Kidney (tissue), 14 donors: ENCODE data around the gene TXNDC11. TPM values are rescaled to one million over a fixed set of nuclear protein-coding genes. Genes with fewer than 3 reads are reported as not detected.

Experiments
- DNase-seq, 5 donors: peaks; one replicate each; pipeline ENCODE4 v3.0.0-alpha.2; 2013 to 2020
- FAIRE-seq: peaks from 2 replicates; lab custom pipeline; 2012; peaks lifted over from hg19 to GRCh38; lab: Jason Lieb, UNC
- H3K27ac ChIP-seq, 2 donors: one replicate each; pipeline ENCODE4 v1.7.0; 2013; ENCODE audit warnings: low read depth in 2 of 2, low read length in 2 of 2, inconsistent platforms in 1 of 2
- H3K27me3 ChIP-seq: one replicate; pipeline ENCODE4 v1.7.1; 2013; ENCODE audit warnings: low read length, inconsistent platforms; ENCODE audit not compliant: control insufficient read depth, insufficient read depth
- H3K36me3 ChIP-seq, 3 donors: one replicate each; pipeline versions ENCODE4 v1.7.0 to v1.7.1; 2013; ENCODE audit warnings: low read length in 3 of 3, control low read depth in 1 of 3, inconsistent platforms in 1 of 3; ENCODE audit not compliant: insufficient read depth in 3 of 3, control insufficient read depth in 2 of 3
- H3K4me1 ChIP-seq, 3 donors: one replicate each; pipeline versions ENCODE4 v1.7.0 to v1.7.1; 2013; ENCODE audit warnings: low read length in 3 of 3, inconsistent platforms in 1 of 3, low read depth in 1 of 3; ENCODE audit not compliant: control insufficient read depth in 2 of 3, insufficient read depth in 2 of 3
- H3K4me3 ChIP-seq, 3 donors: one replicate each; pipeline versions ENCODE4 v1.7.0 to v1.8.1; 2013; ENCODE audit warnings: low read length in 3 of 3, control low read depth in 1 of 3, inconsistent platforms in 1 of 3
- H3K9ac ChIP-seq, 3 donors: one replicate each; pipeline versions ENCODE4 v1.7.0 to v1.7.1; 2013; ENCODE audit warnings: low read length in 3 of 3, control low read depth in 1 of 3, inconsistent platforms in 1 of 3
- H3K9me3 ChIP-seq, 3 donors: one replicate each; pipeline versions ENCODE4 v1.7.0 to v1.7.1; 2013; ENCODE audit warnings: low read length in 3 of 3, control low read depth in 1 of 3, inconsistent platforms in 1 of 3; ENCODE audit not compliant: control insufficient read depth in 2 of 3, insufficient read depth in 1 of 3
- intact Hi-C: fragments of 100-400 bp; cut with DNase I; formaldehyde crosslinking; loops from one replicate; pipeline ENCODE4 v1.11.1; 2022
- polyA plus RNA-seq: library from polyadenylated mRNA; stranded (reverse); fragments of 350-450 nt; fragmentation: Illumina TruSeq; extraction: RNeasy Lipid Tissue Mini Kit (QIAGEN cat#74804); gene quantifications from one replicate; pipeline ENCODE4 v1.2.3, GENCODE V29; 2014; ENCODE audit warnings: low read depth, low replicate concordance; ENCODE audit not compliant: insufficient read depth
- total RNA-seq: library from RNA; stranded (reverse); fragmentation: NEBNext Ultra II Directional; extraction: Animal tissue kit (Norgen Biotek cat#: 25700); gene quantifications from one replicate; pipeline ENCODE4 v1.2.1, GENCODE V29; 2021
- TF ChIP-seq, protein P1 (sequence below): IDR thresholded peaks from 3 replicates; pipeline ENCODE4 v1.5.1; 2012; ENCODE audit warnings: mild to moderate bottlenecking, moderate library complexity, borderline replicate concordance; ENCODE audit not compliant: insufficient read depth; ENCODE audit errors: extremely low read depth
- donor health status: control.
- donor health status: control.
- donor health status: control.
- donor health status: control.
- donor health status: control.
- donor health status: DM: yes; HTN: yes; CAD: no.
- donor health status: Normal renal cell carcinoma (clear cell type).

TXNDC11 gene
- total and polyA plus RNA-seq, 2 donors from 2014 or later, result 60.8 to 70.9 TPM

GRCh38 chr16:11689031-11689840 lies 53.4 kb downstream of the TXNDC11 start:
- DNase-seq (no peak), FAIRE-seq (no peak)
- H3K4me1 ChIP-seq, result peaks cover 0 to 8% (median 0%) of the 10 kb centered on the region in 3 donors
- intact Hi-C loops, result no loop called here
- TF ChIP-seq, protein P1, sequence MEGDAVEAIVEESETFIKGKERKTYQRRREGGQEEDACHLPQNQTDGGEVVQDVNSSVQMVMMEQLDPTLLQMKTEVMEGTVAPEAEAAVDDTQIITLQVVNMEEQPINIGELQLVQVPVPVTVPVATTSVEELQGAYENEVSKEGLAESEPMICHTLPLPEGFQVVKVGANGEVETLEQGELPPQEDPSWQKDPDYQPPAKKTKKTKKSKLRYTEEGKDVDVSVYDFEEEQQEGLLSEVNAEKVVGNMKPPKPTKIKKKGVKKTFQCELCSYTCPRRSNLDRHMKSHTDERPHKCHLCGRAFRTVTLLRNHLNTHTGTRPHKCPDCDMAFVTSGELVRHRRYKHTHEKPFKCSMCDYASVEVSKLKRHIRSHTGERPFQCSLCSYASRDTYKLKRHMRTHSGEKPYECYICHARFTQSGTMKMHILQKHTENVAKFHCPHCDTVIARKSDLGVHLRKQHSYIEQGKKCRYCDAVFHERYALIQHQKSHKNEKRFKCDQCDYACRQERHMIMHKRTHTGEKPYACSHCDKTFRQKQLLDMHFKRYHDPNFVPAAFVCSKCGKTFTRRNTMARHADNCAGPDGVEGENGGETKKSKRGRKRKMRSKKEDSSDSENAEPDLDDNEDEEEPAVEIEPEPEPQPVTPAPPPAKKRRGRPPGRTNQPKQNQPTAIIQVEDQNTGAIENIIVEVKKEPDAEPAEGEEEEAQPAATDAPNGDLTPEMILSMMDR, result no peak
- no peak overlapping the region for H3K27ac ChIP-seq
- H3K36me3 ChIP-seq, result peaks cover 3 to 49% (median 32%) of the 10 kb centered on the region in 3 donors
- H3K9ac ChIP-seq, result no peak overlapping the region
- no peaks in the 10 kb centered on the region for H3K9me3 ChIP-seq
- no peak overlapping the region for H3K4me3 ChIP-seq
- H3K27me3 ChIP-seq, result no peaks in the 10 kb centered on the region

- Histone ChIP-seq H3K36me3 (peaks cover 3 to 55% (median 39%) of the 10 kb centered on the region in 3 donors), H3K9me3 (no peaks in the 10 kb centered on the region), H3K4me1 (peaks cover 0 to 8% (median 0%) of the 10 kb centered on the region in 3 donors), H3K9ac (no peak overlapping the region), H3K4me3 (no peak overlapping the region), H3K27me3 (no peaks in the 10 kb centered on the region), H3K27ac (no peak overlapping the region)
- DNase-seq (no peak), FAIRE-seq (no peak)
- intact Hi-C loops, result no loop called here
- TF ChIP-seq, protein P1, result no peak
Observed at GRCh38 chr16:11688520-11688886, 54.2 kb downstream of the TXNDC11 start.

DNA sequence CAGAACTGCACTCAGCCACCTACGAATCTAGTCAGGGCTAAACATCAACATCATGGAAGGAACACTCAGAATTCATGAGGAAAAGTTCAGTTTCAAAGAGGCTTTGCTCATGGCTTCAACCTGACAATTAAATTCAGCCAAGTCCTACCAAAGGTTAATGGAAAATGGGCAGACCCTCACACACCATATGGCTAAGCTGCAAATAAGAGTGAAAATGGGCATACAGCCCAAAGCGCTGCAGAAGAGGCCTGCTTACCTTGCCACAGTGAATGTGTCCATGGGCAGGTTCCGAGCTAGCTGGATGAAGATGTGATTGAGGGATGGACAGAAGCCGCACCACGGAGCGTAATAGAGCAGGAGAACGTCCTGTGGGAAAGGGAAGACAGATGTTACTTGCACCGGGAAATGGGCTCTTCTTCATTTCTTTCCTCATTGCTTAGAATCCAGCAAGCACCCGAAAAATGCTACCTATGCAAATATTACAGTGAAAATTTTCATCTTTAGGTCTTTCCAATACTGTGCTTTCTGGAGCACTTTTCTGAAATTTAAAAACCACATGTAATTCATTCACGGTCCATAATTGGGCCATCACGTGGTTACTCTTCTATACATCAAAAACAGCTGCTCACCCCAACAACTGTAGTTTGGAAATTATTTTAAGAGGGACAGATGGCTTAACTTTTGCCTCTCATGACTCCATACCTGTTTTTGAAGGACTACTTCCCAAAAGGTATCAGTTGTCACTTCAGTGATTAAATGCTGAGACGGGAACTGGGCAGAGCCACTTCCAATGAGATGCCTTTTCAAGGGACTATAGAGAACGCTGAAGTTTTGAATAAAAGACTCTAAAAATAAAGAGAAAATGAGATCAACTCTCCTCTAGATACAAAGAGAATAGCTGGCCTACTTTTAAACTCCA lies 54.8 kb downstream of the TXNDC11 start:
- Histone ChIP-seq H3K27ac (no peak overlapping the region), H3K27me3 (no peaks in the 10 kb centered on the region), H3K36me3 (peaks cover 3 to 60% (median 46%) of the 10 kb centered on the region in 3 donors), H3K4me1 (peaks cover 0 to 8% (median 0%) of the 10 kb centered on the region in 3 donors), H3K4me3 (no peak overlapping the region), H3K9me3 (no peaks in the 10 kb centered on the region), H3K9ac (no peak overlapping the region)
- TF ChIP-seq, protein P1, result no peak
- no peak for FAIRE-seq
- no peak for DNase-seq
- intact Hi-C loops, result no loop called here
